Glomerular endothelial cell (primary cell): Measurements from ENCODE around the gene PEX5L. TPM values are rescaled to one million over a fixed set of nuclear protein-coding genes. Genes with fewer than 3 reads are reported as not detected.

ENCODE experiments used
- DNase-seq: peaks from one replicate; pipeline ENCODE4 v3.0.0-alpha.2; 2011; ENCODE audit warnings: low read depth, low spot score; ENCODE audit errors: extremely low read depth
- total RNA-seq: library from RNA; depleted of rRNA; stranded (reverse); fragments of >200 nt; gene quantifications from 2 replicates; pipeline ENCODE4 v1.2.3, GENCODE V29; 2015

The PEX5L gene
- total RNA-seq, 1 donor from 2014 or later, result not detected

- no peak for DNase-seq
Measured at GRCh38 chr3:179958143-179958542, 78.6 kb downstream of the PEX5L start.

GRCh38 chr3:179957264-179957845 is 79.4 kb downstream of the PEX5L start:
- no peak for DNase-seq

GRCh38 chr3:179956416-179956830 is 80.3 kb downstream of the PEX5L start:
- DNase-seq, result no peak

- no peak for DNase-seq
Measured at GRCh38 chr3:179955809-179956208, 80.9 kb downstream of the PEX5L start.

DNA sequence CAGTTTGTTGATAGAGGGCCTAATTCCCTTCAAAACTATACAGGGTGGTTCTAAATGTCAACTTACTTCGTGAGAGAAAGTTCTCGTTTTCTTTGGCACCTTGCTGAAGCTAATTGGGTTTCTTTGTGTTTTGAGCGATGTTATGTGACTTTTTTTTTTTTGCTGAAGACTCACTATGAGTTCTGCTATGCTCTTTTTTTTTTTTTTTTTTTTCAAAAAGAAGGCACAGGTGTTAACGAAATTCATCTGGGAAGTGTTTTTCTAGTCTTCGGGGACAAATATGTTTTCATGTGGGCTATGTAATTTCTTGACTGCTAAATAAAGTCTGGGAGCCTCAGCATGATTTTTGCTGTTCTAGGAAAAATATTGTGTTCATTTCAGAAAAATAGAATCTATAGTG is 81.5 kb downstream of the PEX5L start:
- no peak for DNase-seq

DNA sequence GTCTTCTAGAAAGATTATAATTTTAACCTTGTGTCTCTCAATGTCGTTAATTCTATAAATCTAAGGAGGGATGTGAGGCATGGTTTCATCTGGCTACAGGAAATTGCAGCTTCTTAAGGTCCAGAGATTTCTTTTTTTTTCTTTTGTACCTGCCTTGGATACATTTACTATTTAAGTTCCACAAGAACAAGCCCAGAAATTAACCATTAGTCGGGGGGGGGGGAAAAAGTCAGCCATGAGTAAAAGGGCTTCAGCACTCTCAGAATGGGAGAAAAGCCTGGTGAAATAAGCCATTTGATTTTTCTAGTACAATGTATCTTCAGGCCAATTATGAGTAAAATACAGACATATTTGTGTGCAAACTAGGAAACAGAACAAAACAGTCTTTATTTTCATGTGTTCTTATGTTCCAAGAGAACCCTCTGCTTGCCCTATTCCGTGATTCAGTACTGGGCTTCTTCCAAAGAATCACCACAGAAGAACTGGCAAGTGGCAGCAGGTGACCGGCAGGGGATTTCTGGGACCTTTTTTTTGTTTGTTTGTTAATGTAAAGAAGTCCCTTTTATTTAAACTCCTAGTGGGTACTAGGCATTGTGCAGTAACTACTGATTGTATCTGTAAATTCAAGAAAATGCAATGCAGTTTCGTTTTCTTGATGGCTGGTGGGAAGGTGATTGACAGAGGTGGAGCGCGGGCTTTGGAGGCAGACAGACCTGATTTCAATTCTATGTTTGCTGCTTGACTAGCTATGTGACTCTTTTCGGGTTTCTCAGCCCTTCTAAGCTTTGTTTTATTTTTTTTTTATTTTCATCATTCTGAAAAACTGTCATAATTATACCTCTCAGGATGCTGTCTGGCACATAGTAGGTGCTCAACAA is 82.5 kb downstream of the PEX5L start:
- DNase-seq, result no peak

DNA sequence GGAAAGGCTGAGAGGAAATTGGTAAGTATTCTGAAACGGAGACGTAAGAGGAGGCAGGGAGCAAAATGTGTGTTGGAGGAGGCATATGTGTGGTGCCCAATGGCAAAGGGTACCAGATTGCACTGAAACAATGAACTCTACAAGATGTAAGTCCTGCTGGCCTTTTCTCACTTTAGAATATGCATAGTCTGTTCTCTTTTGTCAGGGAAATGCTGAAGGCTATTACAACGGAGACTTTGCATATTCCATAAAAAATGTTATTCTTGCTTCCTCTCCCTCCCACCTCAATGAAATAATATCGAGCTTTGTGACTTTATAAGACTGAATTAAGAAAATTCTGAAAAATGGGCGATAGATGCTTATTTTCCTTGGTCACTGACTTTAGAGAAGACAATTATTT is 85.9 kb downstream of the PEX5L start:
- DNase-seq, result no peak

GRCh38 chr3:179949869-179950268 is 86.9 kb downstream of the PEX5L start:
- DNase-seq, result no peak

- DNase-seq, result no peak
Measured at GRCh38 chr3:179949412-179949811, 87.3 kb downstream of the PEX5L start.

DNA sequence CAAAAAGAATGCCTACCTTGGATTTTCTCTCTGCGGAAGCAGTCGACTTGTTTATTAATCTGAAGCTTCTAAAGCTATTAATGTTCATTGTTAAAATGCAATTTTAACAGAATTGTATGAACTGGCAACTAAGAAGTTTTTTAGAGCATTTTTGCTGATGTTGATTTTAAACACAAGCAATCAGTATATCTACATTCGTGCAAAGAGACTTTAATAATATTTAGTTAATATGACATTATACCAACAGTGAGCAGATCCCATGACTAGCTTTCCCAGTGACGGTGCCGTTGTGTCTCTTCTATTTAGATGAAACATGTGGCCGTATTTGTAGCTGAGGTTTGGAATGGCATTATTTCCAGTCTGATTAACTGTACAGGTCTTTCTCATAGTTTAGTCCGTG is 88.0 kb downstream of the PEX5L start:
- no peak for DNase-seq

GRCh38 chr3:179945569-179945968 is 91.2 kb downstream of the PEX5L start:
- no peak for DNase-seq

- DNase-seq, result no peak
Measured at GRCh38 chr3:179943117-179943880, 93.4 kb downstream of the PEX5L start.

DNA sequence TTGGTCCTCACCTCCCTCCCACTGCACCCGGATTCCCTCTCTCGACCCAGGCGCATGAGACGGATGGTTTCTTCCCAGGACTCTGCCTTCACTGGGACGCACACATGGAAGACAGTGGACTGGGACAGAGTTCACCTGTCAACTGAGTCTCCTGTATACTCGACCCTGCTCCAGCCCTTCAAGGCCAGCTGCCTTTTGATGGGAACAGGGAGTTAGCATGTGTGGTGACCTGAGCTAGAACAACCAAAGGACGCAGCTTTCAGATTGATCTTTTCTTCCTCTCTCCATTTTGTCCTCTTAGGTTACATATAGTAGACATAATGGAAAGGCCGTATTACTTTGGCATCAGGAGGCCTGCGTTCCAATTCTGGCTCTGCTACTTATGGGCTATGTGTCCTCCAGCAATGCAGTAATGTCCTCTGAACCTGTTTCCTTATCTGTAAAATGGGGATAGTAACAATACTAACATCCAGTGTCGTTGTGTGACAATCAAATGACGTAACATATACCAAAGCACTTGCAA is 94.1 kb downstream of the PEX5L start:
- DNase-seq, result no peak

- DNase-seq, result no peak
Measured at GRCh38 chr3:179935710-179936109, 101.0 kb downstream of the PEX5L start.

DNA sequence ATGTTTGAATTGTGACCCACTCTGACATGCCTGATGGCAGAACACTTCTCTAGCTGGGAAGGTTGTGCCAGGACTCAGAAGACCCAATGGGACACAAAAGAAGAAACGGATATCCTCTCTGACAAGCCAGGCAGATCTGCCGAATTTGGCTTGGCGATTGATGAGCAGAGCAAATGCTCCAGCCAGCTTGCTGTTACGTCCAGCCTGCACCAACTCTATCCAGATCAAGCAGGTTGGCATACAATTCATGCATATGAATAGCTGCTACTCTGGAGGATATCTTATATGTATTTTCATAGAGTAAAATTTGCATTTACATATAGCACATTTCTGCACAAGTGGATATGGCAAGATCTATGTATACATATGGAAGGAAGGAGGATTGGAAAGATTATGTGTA is 102.8 kb downstream of the PEX5L start:
- DNase-seq, result no peak

DNA sequence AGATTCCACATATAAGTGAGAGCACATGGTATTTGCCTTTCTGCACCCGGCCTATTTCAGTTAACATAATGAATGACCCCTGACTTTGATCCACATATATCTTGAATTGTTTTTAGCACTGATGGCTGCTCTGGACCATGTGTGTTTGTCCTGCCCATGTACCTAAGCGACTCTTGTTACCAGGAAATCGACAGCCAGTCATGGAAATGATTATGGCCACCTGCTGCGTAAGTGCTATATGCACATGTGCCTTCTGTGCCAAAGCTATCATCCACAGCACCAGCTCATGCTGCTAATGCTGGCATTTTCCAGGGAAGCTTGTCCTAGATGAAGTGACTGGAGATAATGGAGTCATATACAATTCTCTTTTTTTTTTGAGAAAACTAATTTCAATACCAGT is 103.7 kb downstream of the PEX5L start:
- DNase-seq, result no peak

- DNase-seq, result no peak
Measured at GRCh38 chr3:179932674-179933073, 104.1 kb downstream of the PEX5L start.

GRCh38 chr3:179929091-179929529 is 107.6 kb downstream of the PEX5L start:
- peak; percentile 23 for DNase-seq

GRCh38 chr3:179927191-179927590 is 109.5 kb downstream of the PEX5L start:
- no peak for DNase-seq

- DNase-seq, result no peak
Measured at GRCh38 chr3:179921951-179922350, 114.8 kb downstream of the PEX5L start.

DNA sequence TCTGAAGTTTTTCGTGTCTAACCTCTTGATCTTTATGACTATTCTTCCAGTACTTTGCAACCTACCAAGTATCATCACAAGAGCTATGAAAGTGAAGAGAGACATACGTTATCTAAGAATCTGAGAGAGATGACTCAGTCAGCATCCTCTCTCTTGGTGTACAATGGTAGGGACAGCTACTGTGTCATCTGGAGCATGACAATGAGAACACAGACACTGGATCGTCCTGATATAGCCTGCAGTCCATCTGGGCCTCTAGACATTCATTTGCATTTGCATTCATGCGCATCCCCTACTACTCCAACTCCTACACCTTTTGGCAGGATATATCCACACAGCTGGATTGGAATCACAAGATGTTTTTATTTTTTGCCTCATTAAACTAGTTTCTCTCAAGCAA is 115.2 kb downstream of the PEX5L start:
- DNase-seq, result no peak
